Neutrophil (primary cell): ENCODE data around the gene OR9A2.

Experiments used
- H3K27ac ChIP-seq: fragments of 200-600 bp; sonication (generic); 2 replicates; pipeline ENCODE4 v1.5.1; 2016; ENCODE audit warnings: mild to moderate bottlenecking, moderate library complexity
- H3K27me3 ChIP-seq: fragments of 200-600 bp; sonication (generic); 2 replicates; pipeline ENCODE4 v1.6.0; 2016; ENCODE audit warnings: mild to moderate bottlenecking
- H3K36me3 ChIP-seq: fragments of 200-600 bp; sonication (generic); 2 replicates; pipeline ENCODE4 v1.5.1; 2017
- H3K4me1 ChIP-seq, 2 experiments: fragments of 200-600 bp in 1 of 2; sonication (generic) in 1 of 2; 1 replicate in 1 of 2; 2 replicates in 1 of 2; pipeline versions ENCODE4 v1.5.1 to v1.6.1; 2013 to 2016; ENCODE audit warnings: low read depth in 1 of 2, low read length in 1 of 2, mild to moderate bottlenecking in 1 of 2, moderate library complexity in 1 of 2; ENCODE audit not compliant: control insufficient read depth in 1 of 2, insufficient read depth in 1 of 2
- H3K4me3 ChIP-seq, 2 experiments: fragments of 200-600 bp in 1 of 2; sonication (generic) in 1 of 2; 1 replicate in 1 of 2; 2 replicates in 1 of 2; pipeline ENCODE4 v1.5.1; 2013 to 2016; ENCODE audit warnings: low read depth in 1 of 2, low read length in 1 of 2, mild to moderate bottlenecking in 1 of 2, moderate library complexity in 1 of 2
- H3K9me3 ChIP-seq: fragments of 200-600 bp; sonication (generic); 2 replicates; pipeline ENCODE4 v1.5.1; 2016
- TF ChIP-seq, protein P1 (sequence below): fragments of 200-600 bp; sonication (generic); IDR thresholded peaks from 2 replicates; pipeline ENCODE4 v1.5.1; 2016; ENCODE audit warnings: antibody characterized with exemption

Gene OR9A2

DNA sequence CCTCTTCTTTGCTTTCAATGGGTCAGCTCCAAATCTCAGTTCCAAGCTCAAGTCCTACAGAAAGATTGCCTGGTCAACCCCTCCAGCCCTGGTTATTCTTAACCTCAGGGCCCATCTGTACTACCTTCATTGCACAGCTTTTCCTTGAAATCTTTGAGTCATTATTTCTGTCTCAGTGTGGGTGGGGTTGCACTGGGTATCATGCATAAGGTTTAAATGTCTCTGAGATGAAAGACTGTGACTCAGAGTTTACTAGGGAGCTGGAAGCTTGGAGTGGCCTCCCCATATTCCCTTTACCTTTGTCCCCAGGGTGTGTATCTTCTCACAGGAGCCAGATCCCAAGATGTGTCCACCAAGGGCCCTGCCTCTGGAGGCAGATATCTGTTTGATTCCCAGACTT, 21.9 kb upstream of the OR9A2 start:
- H3K4me1 ChIP-seq = no peaks in the 10 kb centered on the region
- no peak overlapping the region for H3K4me3 ChIP-seq
- H3K9me3 ChIP-seq = no peaks in the 10 kb centered on the region
- no peaks in the 10 kb centered on the region for H3K27me3 ChIP-seq
- no peak overlapping the region for H3K27ac ChIP-seq
- TF ChIP-seq, protein P1, sequence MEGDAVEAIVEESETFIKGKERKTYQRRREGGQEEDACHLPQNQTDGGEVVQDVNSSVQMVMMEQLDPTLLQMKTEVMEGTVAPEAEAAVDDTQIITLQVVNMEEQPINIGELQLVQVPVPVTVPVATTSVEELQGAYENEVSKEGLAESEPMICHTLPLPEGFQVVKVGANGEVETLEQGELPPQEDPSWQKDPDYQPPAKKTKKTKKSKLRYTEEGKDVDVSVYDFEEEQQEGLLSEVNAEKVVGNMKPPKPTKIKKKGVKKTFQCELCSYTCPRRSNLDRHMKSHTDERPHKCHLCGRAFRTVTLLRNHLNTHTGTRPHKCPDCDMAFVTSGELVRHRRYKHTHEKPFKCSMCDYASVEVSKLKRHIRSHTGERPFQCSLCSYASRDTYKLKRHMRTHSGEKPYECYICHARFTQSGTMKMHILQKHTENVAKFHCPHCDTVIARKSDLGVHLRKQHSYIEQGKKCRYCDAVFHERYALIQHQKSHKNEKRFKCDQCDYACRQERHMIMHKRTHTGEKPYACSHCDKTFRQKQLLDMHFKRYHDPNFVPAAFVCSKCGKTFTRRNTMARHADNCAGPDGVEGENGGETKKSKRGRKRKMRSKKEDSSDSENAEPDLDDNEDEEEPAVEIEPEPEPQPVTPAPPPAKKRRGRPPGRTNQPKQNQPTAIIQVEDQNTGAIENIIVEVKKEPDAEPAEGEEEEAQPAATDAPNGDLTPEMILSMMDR = no peak
- no peaks in the 10 kb centered on the region for H3K36me3 ChIP-seq

- TF ChIP-seq, protein P1 = no peak
- no peak overlapping the region for H3K4me3 ChIP-seq
Measured at GRCh38 chr7:143047326-143047725, 20.4 kb upstream of the OR9A2 start.

GRCh38 chr7:143046426-143046851, 19.5 kb upstream of the OR9A2 start:
- TF ChIP-seq, protein P1 = no peak
- Histone ChIP-seq H3K4me3 (no peak overlapping the region), H3K9me3 (no peaks in the 10 kb centered on the region), H3K4me1 (no peaks in the 10 kb centered on the region), H3K36me3 (no peaks in the 10 kb centered on the region), H3K27me3 (no peaks in the 10 kb centered on the region), H3K27ac (no peak overlapping the region)

More at GRCh38 chr7:143047326-143047725, 20.4 kb upstream of the OR9A2 start:
- no peaks in the 10 kb centered on the region for H3K9me3 ChIP-seq
- no peaks in the 10 kb centered on the region for H3K36me3 ChIP-seq
- no peaks in the 10 kb centered on the region for H3K4me1 ChIP-seq
- H3K27ac ChIP-seq = no peak overlapping the region
- H3K27me3 ChIP-seq = no peaks in the 10 kb centered on the region

GRCh38 chr7:143043391-143043790, 16.5 kb upstream of the OR9A2 start:
- H3K27ac ChIP-seq = no peak overlapping the region
- H3K36me3 ChIP-seq = no peaks in the 10 kb centered on the region
- H3K4me3 ChIP-seq = no peak overlapping the region
- H3K27me3 ChIP-seq = no peaks in the 10 kb centered on the region
- TF ChIP-seq, protein P1 = no peak
- no peaks in the 10 kb centered on the region for H3K9me3 ChIP-seq
- H3K4me1 ChIP-seq = no peaks in the 10 kb centered on the region

DNA sequence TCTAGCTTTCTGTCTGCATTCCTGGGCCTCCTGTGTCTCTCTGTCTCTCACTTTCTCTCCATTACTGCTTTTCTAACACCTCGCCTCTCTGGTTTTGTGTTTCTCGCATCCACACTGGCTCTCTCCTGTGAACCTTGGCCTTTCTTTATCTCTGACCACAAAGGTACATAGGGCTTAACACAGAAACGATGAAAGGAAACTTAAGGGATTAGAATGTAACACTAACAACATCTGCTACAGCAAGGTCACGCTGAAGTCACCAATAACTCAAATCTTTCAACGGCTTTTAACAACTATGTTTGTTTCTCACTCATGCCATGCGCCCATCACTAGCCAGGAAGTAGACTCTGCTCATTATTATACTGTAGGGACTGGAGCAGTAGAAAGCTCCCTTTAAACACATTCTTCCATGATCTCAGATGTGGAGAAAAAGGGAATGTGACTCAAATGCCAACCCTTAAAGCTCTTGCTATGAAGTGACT, 15.9 kb upstream of the OR9A2 start:
- Histone ChIP-seq H3K27ac (no peak overlapping the region), H3K9me3 (no peaks in the 10 kb centered on the region), H3K27me3 (no peaks in the 10 kb centered on the region), H3K4me1 (no peaks in the 10 kb centered on the region), H3K4me3 (no peak overlapping the region), H3K36me3 (no peaks in the 10 kb centered on the region)
- TF ChIP-seq, protein P1 = no peak
